ENCODE measurements around the gene CHN2.
A peak's percentile ranks its signal among the peaks of the same experiment; 100 is the strongest.

GRCh38 chr7:29377718-29378117, 183.1 kb downstream of the CHN2 start:
- TF ChIP-seq CTCF (IDR thresholded peaks at IDR 0.05) = peak; percentile 17; the same call in 1 of the 2 replicates
- TF ChIP-seq ZFX (IDR thresholded peaks at IDR 0.05; ENCODE audit: borderline replicate concordance) = no peak

All from 22Rv1 (cell line).